Measurements from ENCODE around the gene NME3. TPM values are rescaled to one million over a fixed set of nuclear protein-coding genes. Genes with fewer than 3 reads are reported as not detected.

The NME3 gene
- total and polyA plus RNA-seq, 9 of the 15 experiments (the other 6 are each of a cell fraction or from before 2014, with no cell fraction given) = 0.68 to 76.3 (median 11.5) TPM

DNA sequence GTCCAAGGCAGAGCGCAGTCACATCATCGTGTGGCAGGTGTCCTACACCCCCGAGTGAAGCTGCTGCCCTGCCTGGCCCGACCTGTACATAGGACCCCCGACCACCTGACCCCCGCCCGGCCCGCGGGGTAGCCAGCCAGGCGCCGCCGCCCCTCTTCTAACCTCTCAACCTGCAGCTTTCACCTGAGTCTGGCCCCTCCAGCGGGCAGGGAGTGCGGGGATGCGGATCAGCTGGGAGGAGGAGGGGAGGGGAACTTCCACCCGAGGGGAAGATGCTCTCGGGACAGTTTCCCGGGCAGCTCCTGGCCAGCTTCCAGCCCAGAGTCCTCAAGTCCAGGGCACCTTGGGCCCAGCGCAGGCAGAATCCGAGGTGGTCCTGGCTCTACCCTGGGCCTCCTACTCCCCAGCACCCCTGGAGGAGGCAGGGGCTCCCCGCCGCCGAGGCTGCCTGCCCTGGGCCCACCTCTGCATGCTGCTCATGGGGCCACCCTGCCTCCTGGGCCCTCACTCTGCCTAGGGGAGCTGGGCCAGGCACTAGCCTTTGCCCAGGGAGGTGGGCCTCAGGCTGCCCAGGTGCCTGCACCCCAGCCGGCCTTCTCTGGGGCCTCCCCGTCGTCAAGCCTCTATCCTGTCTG, 2.5 kb downstream of the NME3 start (continued):
- TF ChIP-seq, protein P1, sequence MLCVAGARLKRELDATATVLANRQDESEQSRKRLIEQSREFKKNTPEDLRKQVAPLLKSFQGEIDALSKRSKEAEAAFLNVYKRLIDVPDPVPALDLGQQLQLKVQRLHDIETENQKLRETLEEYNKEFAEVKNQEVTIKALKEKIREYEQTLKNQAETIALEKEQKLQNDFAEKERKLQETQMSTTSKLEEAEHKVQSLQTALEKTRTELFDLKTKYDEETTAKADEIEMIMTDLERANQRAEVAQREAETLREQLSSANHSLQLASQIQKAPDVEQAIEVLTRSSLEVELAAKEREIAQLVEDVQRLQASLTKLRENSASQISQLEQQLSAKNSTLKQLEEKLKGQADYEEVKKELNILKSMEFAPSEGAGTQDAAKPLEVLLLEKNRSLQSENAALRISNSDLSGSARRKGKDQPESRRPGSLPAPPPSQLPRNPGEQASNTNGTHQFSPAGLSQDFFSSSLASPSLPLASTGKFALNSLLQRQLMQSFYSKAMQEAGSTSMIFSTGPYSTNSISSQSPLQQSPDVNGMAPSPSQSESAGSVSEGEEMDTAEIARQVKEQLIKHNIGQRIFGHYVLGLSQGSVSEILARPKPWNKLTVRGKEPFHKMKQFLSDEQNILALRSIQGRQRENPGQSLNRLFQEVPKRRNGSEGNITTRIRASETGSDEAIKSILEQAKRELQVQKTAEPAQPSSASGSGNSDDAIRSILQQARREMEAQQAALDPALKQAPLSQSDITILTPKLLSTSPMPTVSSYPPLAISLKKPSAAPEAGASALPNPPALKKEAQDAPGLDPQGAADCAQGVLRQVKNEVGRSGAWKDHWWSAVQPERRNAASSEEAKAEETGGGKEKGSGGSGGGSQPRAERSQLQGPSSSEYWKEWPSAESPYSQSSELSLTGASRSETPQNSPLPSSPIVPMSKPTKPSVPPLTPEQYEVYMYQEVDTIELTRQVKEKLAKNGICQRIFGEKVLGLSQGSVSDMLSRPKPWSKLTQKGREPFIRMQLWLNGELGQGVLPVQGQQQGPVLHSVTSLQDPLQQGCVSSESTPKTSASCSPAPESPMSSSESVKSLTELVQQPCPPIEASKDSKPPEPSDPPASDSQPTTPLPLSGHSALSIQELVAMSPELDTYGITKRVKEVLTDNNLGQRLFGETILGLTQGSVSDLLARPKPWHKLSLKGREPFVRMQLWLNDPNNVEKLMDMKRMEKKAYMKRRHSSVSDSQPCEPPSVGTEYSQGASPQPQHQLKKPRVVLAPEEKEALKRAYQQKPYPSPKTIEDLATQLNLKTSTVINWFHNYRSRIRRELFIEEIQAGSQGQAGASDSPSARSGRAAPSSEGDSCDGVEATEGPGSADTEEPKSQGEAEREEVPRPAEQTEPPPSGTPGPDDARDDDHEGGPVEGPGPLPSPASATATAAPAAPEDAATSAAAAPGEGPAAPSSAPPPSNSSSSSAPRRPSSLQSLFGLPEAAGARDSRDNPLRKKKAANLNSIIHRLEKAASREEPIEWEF (CRISPR knock-in tag; IDR thresholded peaks at IDR 0.05) = no peak
- TF ChIP-seq L3MBTL2 (IDR thresholded peaks at IDR 0.05) (no peak), MIER1 (IDR thresholded peaks at IDR 0.05; ENCODE audit: low read depth) (no peak), BHLHE40 (IDR thresholded peaks at IDR 0.05; ENCODE audit: low read length) (no peak), TOE1 (IDR thresholded peaks at IDR 0.05; ENCODE audit: borderline replicate concordance) (no peak), TOE1 (CRISPR knock-in tag; IDR thresholded peaks at IDR 0.05; ENCODE audit: borderline replicate concordance, low read depth) (no peak), NR3C1 (CRISPR knock-in tag; IDR thresholded peaks at IDR 0.05) (no peak), DIDO1 (tag; IDR thresholded peaks at IDR 0.05; ENCODE audit: low read depth) (no peak), WHSC1 (IDR thresholded peaks at IDR 0.05; ENCODE audit: low read length) (no peak), NCOA2 (IDR thresholded peaks at IDR 0.05; ENCODE audit: partially characterized antibody in 2 of 2) (no peak), HMG20B (CRISPR knock-in tag; IDR thresholded peaks at IDR 0.05) (no peak), SAP30 (IDR thresholded peaks at IDR 0.05; ENCODE audit: borderline replicate concordance, insufficient read depth, low read depth, low read length, poor library complexity, severe bottlenecking) (no peak), ZNF431 (CRISPR knock-in tag; IDR thresholded peaks at IDR 0.05) (no peak)
- TF ChIP-seq, protein P2, sequence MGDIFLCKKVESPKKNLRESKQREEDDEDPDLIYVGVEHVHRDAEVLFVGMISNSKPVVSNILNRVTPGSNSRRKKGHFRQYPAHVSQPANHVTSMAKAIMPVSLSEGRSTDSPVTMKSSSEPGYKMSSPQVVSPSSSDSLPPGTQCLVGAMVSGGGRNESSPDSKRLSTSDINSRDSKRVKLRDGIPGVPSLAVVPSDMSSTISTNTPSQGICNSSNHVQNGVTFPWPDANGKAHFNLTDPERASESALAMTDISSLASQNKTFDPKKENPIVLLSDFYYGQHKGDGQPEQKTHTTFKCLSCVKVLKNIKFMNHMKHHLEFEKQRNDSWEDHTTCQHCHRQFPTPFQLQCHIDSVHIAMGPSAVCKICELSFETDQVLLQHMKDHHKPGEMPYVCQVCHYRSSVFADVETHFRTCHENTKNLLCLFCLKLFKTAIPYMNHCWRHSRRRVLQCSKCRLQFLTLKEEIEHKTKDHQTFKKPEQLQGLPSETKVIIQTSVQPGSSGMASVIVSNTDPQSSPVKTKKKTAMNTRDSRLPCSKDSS (IDR thresholded peaks at IDR 0.05; ENCODE audit: low read depth, partially characterized antibody) = no peak
- TF ChIP-seq, protein P3, sequence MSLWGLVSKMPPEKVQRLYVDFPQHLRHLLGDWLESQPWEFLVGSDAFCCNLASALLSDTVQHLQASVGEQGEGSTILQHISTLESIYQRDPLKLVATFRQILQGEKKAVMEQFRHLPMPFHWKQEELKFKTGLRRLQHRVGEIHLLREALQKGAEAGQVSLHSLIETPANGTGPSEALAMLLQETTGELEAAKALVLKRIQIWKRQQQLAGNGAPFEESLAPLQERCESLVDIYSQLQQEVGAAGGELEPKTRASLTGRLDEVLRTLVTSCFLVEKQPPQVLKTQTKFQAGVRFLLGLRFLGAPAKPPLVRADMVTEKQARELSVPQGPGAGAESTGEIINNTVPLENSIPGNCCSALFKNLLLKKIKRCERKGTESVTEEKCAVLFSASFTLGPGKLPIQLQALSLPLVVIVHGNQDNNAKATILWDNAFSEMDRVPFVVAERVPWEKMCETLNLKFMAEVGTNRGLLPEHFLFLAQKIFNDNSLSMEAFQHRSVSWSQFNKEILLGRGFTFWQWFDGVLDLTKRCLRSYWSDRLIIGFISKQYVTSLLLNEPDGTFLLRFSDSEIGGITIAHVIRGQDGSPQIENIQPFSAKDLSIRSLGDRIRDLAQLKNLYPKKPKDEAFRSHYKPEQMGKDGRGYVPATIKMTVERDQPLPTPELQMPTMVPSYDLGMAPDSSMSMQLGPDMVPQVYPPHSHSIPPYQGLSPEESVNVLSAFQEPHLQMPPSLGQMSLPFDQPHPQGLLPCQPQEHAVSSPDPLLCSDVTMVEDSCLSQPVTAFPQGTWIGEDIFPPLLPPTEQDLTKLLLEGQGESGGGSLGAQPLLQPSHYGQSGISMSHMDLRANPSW (CRISPR knock-in tag; IDR thresholded peaks at IDR 0.05) = no peak
